GM23338 (cell line): Measurements from ENCODE around the gene CRACR2B. TPM values are rescaled to one million over a fixed set of nuclear protein-coding genes. Genes with fewer than 3 reads are reported as not detected.

Experiments
- ATAC-seq: fragments of 200-7000 bp; cut with Tn5 transposase; 3 replicates; pipeline ENCODE4 v1.9.1; 2020
- DNase-seq: peaks from one replicate; pipeline ENCODE4 v3.0.0-alpha.2; 2015; ENCODE audit warnings: low spot score
- H2AFZ ChIP-seq: fragments of 200-600 bp; sonication (generic); 2 replicates; pipeline ENCODE4 v1.8.0; 2016; ENCODE audit warnings: antibody characterized with exemption, mild to moderate bottlenecking, moderate library complexity
- H3F3A ChIP-seq: fragments of 200-600 bp; sonication (generic); replicated peaks from 2 replicates; pipeline ENCODE4 v1.8.0; 2017; ENCODE audit warnings: antibody characterized with exemption, mixed run types, low read depth
- H3K27ac ChIP-seq: fragments of 200-600 bp; sonication (generic); 2 replicates; pipeline ENCODE4 v1.6.1; 2016; ENCODE audit warnings: low read depth
- H3K27me3 ChIP-seq: fragments of 200-600 bp; sonication (generic); 2 replicates; pipeline ENCODE4 v1.8.0; 2016; ENCODE audit warnings: mild to moderate bottlenecking, mixed run types, moderate library complexity; ENCODE audit not compliant: insufficient read depth
- H3K36me3 ChIP-seq: fragments of 200-600 bp; sonication (generic); 2 replicates; pipeline ENCODE4 v1.8.0; 2016; ENCODE audit warnings: mild to moderate bottlenecking; ENCODE audit not compliant: insufficient read depth
- H3K4me1 ChIP-seq: fragments of 200-600 bp; sonication (generic); 2 replicates; pipeline ENCODE4 v1.8.0; 2016; ENCODE audit warnings: mild to moderate bottlenecking, moderate library complexity; ENCODE audit not compliant: insufficient read depth
- H3K4me2 ChIP-seq: fragments of 200-600 bp; sonication (generic); 2 replicates; pipeline ENCODE4 v1.7.1; 2017; ENCODE audit warnings: mixed run types
- H3K4me3 ChIP-seq: fragments of 200-600 bp; sonication (generic); 2 replicates; pipeline ENCODE4 v1.6.1; 2016; ENCODE audit warnings: mixed run types
- H3K79me2 ChIP-seq: fragments of 200-600 bp; sonication (generic); replicated peaks from 2 replicates; pipeline ENCODE4 v1.8.0; 2017; ENCODE audit warnings: mild to moderate bottlenecking; ENCODE audit not compliant: insufficient read depth
- H3K9me2 ChIP-seq: fragments of 200-600 bp; sonication (generic); 2 replicates; pipeline ENCODE4 v1.8.0; 2017; ENCODE audit not compliant: insufficient read depth
- H4K20me1 ChIP-seq: fragments of 200-600 bp; sonication (generic); replicated peaks from 2 replicates; pipeline ENCODE4 v1.8.0; 2017; ENCODE audit warnings: mild to moderate bottlenecking; ENCODE audit not compliant: insufficient read depth
- H3K27ac Mint-ChIP-seq: 2 replicates; pipeline ENCODE4 v1.8.0; 2020; ENCODE audit warnings: inconsistent platforms, mild to moderate bottlenecking, moderate library complexity, mixed read lengths
- H3K27me3 Mint-ChIP-seq: 3 replicates; pipeline ENCODE4 v1.8.0; 2022; ENCODE audit warnings: low read depth, mild to moderate bottlenecking, moderate library complexity, mixed read lengths, inconsistent platforms; ENCODE audit not compliant: insufficient read depth, poor library complexity
- H3K36me3 Mint-ChIP-seq: 3 replicates; pipeline ENCODE4 v1.8.0; 2021; ENCODE audit warnings: low read depth, mild to moderate bottlenecking, inconsistent platforms, moderate library complexity, mixed read lengths
- H3K4me1 Mint-ChIP-seq: 3 replicates; pipeline ENCODE4 v1.8.0; 2020; ENCODE audit warnings: mild to moderate bottlenecking, inconsistent platforms, mixed read lengths
- H3K4me3 Mint-ChIP-seq: 3 replicates; pipeline ENCODE4 v1.8.0; 2021; ENCODE audit warnings: moderate library complexity, mild to moderate bottlenecking, inconsistent platforms, mixed read lengths
- H3K9me3 Mint-ChIP-seq: 3 replicates; pipeline ENCODE4 v1.8.0; 2020; ENCODE audit warnings: moderate library complexity, mild to moderate bottlenecking, inconsistent platforms, mixed read lengths
- CREB1 ChIP-seq: fragments of 250-450 bp; sonication (Bioruptor Pico); IDR thresholded peaks from 2 replicates; pipeline ENCODE4 v1.5.0; 2020; ENCODE audit warnings: low read depth, mild to moderate bottlenecking, moderate library complexity
- CTCF ChIP-seq, 2 experiments: fragments of 200-600 bp in 1 of 2; sonication (generic) in 1 of 2; conservative IDR thresholded peaks; 2 replicates each; pipeline versions ENCODE4 v1.5.1 to v1.6.1; 2016 to 2017; ENCODE audit warnings: antibody characterized with exemption in 2 of 2, low read depth in 2 of 2, mild to moderate bottlenecking in 2 of 2, moderate library complexity in 1 of 2
- EZH2 ChIP-seq: fragments of 200-600 bp; sonication (generic); IDR thresholded peaks from one replicate; pipeline ENCODE4 v1.8.0; 2017; ENCODE audit warnings: antibody characterized with exemption, mild to moderate bottlenecking, low read depth; ENCODE audit not compliant: unreplicated experiment
- EZH2phosphoT487 ChIP-seq: fragments of 200-600 bp; sonication (generic); IDR thresholded peaks from one replicate; pipeline ENCODE4 v1.8.1; 2018; ENCODE audit warnings: antibody characterized with exemption; ENCODE audit not compliant: unreplicated experiment
- JUNB ChIP-seq: IDR thresholded peaks from one replicate; pipeline ENCODE4 v1.6.1; 2016; ENCODE audit warnings: antibody characterized with exemption; ENCODE audit not compliant: unreplicated experiment
- NANOG ChIP-seq: IDR thresholded peaks from 2 replicates; pipeline ENCODE4 v1.6.1; 2016; ENCODE audit warnings: antibody characterized with exemption, borderline replicate concordance
- POLR2AphosphoS5 ChIP-seq: IDR thresholded peaks from 2 replicates; pipeline ENCODE4 v1.6.1; 2016; ENCODE audit warnings: antibody characterized with exemption, low read depth
- STAT1 ChIP-seq: IDR thresholded peaks from one replicate; pipeline ENCODE4 v1.6.1; 2016; ENCODE audit warnings: antibody characterized with exemption; ENCODE audit not compliant: unreplicated experiment
- ZNF114 ChIP-seq: fragments of 250-450 bp; sonication (Bioruptor Pico); IDR thresholded peaks from 2 replicates; pipeline ENCODE4 v1.5.0; 2020; ENCODE audit warnings: mild to moderate bottlenecking, moderate library complexity
- ZNF331 ChIP-seq: fragments of 250-450 bp; sonication (Bioruptor Pico); IDR thresholded peaks from 2 replicates; pipeline ENCODE4 v1.5.0; 2020; ENCODE audit warnings: low read depth, mild to moderate bottlenecking, moderate library complexity
- polyA plus RNA-seq: library from polyadenylated mRNA; unstranded; fragments of >200 nt; fragmentation: Nextera tagmentation; extraction: Ambion mirVana; gene quantifications from 2 replicates; pipeline ENCODE4 v1.2.1, GENCODE V29; 2016
- total RNA-seq: library from RNA; depleted of rRNA; stranded (reverse); fragments of >200 nt; shearing (Covaris generic); gene quantifications from 2 replicates; pipeline ENCODE4 v1.2.3, GENCODE V29; 2014
- TF ChIP-seq, protein P1 (sequence below): IDR thresholded peaks from one replicate; pipeline ENCODE4 v1.6.1; 2018; ENCODE audit warnings: antibody characterized with exemption; ENCODE audit not compliant: unreplicated experiment
- TF ChIP-seq, protein P2 (sequence below): IDR thresholded peaks from 2 replicates; pipeline ENCODE4 v1.6.1; 2016; ENCODE audit warnings: antibody characterized with exemption

The CRACR2B gene
- total and polyA plus RNA-seq, 2 experiments from 2014 or later, result 55.9 to 64.1 TPM

- peaks cover 34% of the 10 kb centered on the region for H3K4me1 ChIP-seq
- TF ChIP-seq, protein P1, sequence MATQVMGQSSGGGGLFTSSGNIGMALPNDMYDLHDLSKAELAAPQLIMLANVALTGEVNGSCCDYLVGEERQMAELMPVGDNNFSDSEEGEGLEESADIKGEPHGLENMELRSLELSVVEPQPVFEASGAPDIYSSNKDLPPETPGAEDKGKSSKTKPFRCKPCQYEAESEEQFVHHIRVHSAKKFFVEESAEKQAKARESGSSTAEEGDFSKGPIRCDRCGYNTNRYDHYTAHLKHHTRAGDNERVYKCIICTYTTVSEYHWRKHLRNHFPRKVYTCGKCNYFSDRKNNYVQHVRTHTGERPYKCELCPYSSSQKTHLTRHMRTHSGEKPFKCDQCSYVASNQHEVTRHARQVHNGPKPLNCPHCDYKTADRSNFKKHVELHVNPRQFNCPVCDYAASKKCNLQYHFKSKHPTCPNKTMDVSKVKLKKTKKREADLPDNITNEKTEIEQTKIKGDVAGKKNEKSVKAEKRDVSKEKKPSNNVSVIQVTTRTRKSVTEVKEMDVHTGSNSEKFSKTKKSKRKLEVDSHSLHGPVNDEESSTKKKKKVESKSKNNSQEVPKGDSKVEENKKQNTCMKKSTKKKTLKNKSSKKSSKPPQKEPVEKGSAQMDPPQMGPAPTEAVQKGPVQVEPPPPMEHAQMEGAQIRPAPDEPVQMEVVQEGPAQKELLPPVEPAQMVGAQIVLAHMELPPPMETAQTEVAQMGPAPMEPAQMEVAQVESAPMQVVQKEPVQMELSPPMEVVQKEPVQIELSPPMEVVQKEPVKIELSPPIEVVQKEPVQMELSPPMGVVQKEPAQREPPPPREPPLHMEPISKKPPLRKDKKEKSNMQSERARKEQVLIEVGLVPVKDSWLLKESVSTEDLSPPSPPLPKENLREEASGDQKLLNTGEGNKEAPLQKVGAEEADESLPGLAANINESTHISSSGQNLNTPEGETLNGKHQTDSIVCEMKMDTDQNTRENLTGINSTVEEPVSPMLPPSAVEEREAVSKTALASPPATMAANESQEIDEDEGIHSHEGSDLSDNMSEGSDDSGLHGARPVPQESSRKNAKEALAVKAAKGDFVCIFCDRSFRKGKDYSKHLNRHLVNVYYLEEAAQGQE, result no peak
- TF ChIP-seq ZNF331 (CRISPR knock-in tag) (no peak), CTCF (conservative IDR thresholded peaks at IDR 0.05; ENCODE audit: low read depth in 2 of 2) (no peak), POLR2AphosphoS5 (peak; percentile 83), CREB1 (CRISPR knock-in tag) (no peak)
- H3F3A ChIP-seq, result peaks cover 26% of the 10 kb centered on the region
- Mint-ChIP-seq H3K9me3 (no peaks in the 10 kb centered on the region; the same call in 2 of the 3 replicates), H3K27me3 (peaks cover 63% of the 10 kb centered on the region), H3K27ac (no peak overlapping the region), H3K36me3 (no peaks in the 10 kb centered on the region), H3K4me3 (peak overlapping the region; percentile 64), H3K4me1 (peaks cover 43% of the 10 kb centered on the region)
- 0 out of 2 replicates have a peak, but pooled peaks cover 5% of the 10 kb centered on the region for H3K79me2 ChIP-seq
- H2AFZ ChIP-seq, result peak overlapping the region; percentile 63; the same call in 1 of the 2 replicates
- DNase-seq, result peak; percentile 95
- H3K4me2 ChIP-seq, result peak overlapping the region; percentile 98
- peak overlapping the region; percentile 89 for H3K4me3 ChIP-seq
- no peaks in the 10 kb centered on the region for H3K9me2 ChIP-seq
- H3K36me3 ChIP-seq, result no peaks in the 10 kb centered on the region
- H4K20me1 ChIP-seq, result peaks cover 9% of the 10 kb centered on the region; the same call in 1 of the 2 replicates
- H3K27ac ChIP-seq, result no peak overlapping the region
- peak; percentile 51 for ATAC-seq
- H3K27me3 ChIP-seq, result peaks cover 28% of the 10 kb centered on the region
These were observed 2.8 kb downstream of the CRACR2B start for GRCh38 chr11:830295-831117.

DNA sequence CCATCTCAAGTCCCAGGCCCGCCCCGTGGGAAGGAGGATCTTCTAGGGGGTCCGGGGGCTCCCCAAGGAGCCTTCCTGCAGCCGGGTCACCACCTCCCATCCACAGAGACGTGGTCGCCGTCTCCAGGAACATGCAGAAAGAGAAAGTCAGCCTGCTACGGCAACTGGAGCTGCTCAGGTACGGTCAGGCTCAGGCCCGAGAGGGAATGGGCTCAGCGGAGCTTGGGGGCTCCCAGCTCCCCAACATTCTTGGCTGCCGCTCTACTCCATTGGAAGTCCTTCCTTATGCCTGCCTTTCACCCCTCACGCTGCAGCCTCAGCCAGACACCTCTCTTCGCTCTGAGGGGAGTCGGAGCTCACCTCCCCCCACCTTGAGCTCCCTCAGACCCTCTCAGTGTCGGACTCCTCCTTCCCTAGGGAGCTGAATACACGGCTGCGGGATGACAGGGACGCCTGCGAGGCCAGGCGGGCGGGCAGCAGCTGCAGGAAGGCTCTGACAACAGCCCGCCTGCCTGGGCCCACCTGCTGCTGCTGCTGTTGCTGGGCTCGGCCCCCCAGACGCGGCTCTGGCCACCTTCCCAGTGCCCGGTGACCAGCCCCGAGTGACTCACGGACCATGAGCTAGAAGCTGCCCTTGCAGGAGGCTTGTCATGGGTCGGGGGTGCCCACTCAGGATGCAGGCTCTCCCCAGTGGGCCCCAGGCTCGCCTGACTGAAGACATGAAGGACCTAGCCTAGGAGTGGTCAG lies 3.6 kb downstream of the CRACR2B start:
- peak overlapping the region; percentile 70 for H3K4me3 Mint-ChIP-seq
- no peaks in the 10 kb centered on the region; the same call in 2 of the 3 replicates for H3K9me3 Mint-ChIP-seq
- H3K4me1 Mint-ChIP-seq, result peaks cover 43% of the 10 kb centered on the region
- Histone ChIP-seq H4K20me1 (peaks cover 9% of the 10 kb centered on the region; the same call in 1 of the 2 replicates), H3F3A (peaks cover 26% of the 10 kb centered on the region), H2AFZ (no peak overlapping the region), H3K36me3 (no peaks in the 10 kb centered on the region), H3K4me1 (peaks cover 34% of the 10 kb centered on the region), H3K27me3 (peaks cover 28% of the 10 kb centered on the region), H3K27ac (no peak overlapping the region), H3K4me2 (peak overlapping the region; percentile 98), H3K4me3 (peak overlapping the region; percentile 89), H3K9me2 (no peaks in the 10 kb centered on the region), H3K79me2 (0 out of 2 replicates have a peak, but pooled peaks cover 5% of the 10 kb centered on the region)
- ATAC-seq, result no peak
- H3K36me3 Mint-ChIP-seq, result no peaks in the 10 kb centered on the region
- no peak for DNase-seq
- no peak overlapping the region for H3K27ac Mint-ChIP-seq
- H3K27me3 Mint-ChIP-seq, result peaks cover 62% of the 10 kb centered on the region
- no peak for TF ChIP-seq JUNB
- TF ChIP-seq, protein P1, result no peak
- no peak for TF ChIP-seq EZH2phosphoT487
- TF ChIP-seq, protein P2, sequence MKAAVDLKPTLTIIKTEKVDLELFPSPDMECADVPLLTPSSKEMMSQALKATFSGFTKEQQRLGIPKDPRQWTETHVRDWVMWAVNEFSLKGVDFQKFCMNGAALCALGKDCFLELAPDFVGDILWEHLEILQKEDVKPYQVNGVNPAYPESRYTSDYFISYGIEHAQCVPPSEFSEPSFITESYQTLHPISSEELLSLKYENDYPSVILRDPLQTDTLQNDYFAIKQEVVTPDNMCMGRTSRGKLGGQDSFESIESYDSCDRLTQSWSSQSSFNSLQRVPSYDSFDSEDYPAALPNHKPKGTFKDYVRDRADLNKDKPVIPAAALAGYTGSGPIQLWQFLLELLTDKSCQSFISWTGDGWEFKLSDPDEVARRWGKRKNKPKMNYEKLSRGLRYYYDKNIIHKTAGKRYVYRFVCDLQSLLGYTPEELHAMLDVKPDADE, result no peak
- no peak for TF ChIP-seq STAT1
- no peak for TF ChIP-seq NANOG
- TF ChIP-seq EZH2, result no peak
- TF ChIP-seq ZNF331 (CRISPR knock-in tag), result no peak
- TF ChIP-seq ZNF114 (CRISPR knock-in tag), result no peak
